Measurements from ENCODE around the gene QKI.
"Not testable (repeated sequence)": the region's sequence is repeated elsewhere in the genome, so short reads cannot be mapped to it uniquely, and the experiment has no call there.

The QKI gene
- 67.5 to 104 reads per million in 2 donors for total RNA-seq

- DNase-seq, result peak; percentile 67 to 92 (median 75)
Observed at GRCh38 chr6:163414117-163414945, at the start of gene QKI. TSS of gene QKI (plus strand) at chr6:163414718. CDS start at chr6:163415194, 476 bp downstream.

DNA sequence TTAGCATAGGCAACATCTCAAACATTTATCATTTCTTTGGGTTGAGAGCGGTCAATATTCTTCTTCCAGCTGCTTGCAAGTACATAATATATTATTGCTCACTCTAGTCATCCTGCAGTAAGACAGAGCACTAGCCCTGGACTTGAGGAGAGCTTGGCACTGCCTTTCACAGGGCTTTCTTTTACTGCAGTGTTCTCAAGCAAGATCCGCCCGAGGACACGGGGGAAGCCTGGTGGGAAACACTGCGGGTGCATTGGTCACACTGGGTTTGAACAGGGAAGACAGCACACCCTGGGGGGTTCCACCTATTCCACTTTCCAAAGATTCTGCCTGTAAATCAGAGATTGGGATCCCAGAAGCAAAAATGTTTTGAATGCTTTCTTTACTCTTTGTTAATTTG, 48.2 kb upstream of the QKI start:
- no peak for DNase-seq

GRCh38 chr6:163367497-163368183, 46.9 kb upstream of the QKI start:
- no peak for DNase-seq

- no peak for DNase-seq
Observed at GRCh38 chr6:163369141-163369540, 45.4 kb upstream of the QKI start.

- DNase-seq, result no peak
Observed at GRCh38 chr6:163369628-163370365, 44.7 kb upstream of the QKI start.

GRCh38 chr6:163370464-163371117, 43.9 kb upstream of the QKI start:
- no peak for DNase-seq

DNA sequence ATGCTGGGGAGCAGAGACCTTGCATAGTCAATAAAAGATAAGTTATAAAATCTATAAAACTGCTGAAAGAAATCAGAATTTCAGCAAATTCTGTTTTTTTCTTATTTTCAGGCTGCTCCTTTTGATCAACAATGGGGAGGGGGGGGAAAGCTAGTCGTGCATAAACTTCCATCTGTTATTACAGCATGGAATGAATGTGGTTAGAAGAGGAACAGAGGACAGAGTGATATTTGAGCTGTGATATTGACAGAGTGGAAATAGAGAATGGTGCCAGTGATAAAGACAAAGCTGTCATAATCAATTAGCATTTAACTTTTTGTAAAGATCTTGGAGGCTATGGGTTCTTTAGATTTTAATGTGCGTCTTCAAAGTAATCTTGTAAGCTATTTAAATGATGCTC, 43.4 kb upstream of the QKI start:
- no peak for DNase-seq

DNA sequence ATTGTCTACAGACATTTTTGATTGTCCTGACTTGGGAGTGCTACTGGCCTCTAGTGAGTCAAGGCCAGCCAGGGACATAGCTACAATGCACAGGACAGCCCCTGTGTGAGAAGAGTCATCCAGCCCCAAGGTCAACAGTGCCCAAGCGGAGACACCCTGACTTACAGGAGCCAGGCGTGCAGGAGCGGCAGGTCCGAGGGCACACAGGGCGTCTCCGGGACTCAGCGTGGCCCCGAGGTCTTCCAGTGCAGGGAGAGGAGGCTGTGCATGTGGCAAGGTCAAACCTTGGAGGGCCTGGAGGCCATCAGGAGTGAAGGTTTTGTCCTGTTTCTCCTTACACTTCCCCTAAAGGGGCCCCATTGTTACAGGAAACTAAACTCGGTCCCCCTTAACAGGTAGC, 41.3 kb upstream of the QKI start:
- no peak for DNase-seq

- no peak for DNase-seq
Observed at GRCh38 chr6:163375361-163375760, 39.2 kb upstream of the QKI start.

DNA sequence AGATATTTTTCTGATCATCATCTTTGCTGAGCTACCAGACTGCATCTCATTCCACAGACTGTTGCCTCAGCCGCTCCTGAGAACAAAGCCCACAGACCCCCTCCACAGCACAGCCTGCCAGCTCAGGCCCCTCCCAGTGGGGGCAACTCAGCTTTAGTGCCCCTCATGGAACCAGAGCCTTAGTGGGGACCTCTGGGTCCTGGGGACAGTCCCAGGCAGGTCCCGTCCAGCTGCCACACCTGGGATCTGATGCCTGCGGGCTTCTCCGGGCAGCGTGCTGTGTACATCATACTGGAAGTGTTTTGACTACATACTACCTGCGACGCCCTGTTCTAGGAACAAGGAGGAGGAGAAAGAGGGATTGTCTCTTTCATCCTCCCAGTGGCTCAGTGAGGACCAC, 38.3 kb upstream of the QKI start:
- DNase-seq, result no peak

DNA sequence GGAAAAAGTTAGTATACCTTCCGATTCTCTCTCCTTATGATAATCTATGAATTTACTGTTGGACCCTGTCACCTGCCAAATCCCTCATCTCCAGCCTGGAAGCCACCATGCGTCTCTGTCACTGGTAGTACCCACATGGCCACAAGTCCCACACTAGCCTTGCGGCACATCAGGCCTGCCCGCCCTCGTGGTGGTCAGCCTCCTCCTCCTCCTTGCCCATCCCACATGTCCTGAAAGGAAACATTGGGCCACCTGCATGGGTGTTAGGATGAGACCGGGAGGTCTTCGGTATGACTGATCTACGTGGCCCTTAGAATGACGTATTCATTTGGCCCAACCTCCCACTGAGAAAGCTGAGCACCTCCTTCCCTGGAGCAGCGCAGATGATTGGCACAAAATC, 37.0 kb upstream of the QKI start:
- DNase-seq, result no peak

DNA sequence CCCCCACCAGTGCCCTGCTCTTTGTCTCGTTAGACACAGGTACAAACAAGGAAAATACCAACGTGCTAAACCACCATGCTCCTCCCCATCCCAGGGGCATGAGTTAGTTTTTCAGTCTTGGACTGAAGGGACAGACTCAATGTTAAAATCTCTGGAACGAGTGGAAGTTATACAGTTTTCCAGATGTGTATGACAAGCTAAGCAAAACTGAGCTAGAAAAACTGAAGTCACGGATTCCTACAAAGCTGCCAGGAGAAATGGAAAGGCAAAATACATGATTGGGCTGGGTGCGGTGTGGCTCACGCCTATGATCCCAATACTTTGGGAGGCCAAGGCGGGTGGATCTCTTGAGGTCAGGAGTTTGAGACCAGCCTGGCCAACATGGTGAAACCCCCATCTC, 34.3 kb upstream of the QKI start:
- no peak for DNase-seq

DNA sequence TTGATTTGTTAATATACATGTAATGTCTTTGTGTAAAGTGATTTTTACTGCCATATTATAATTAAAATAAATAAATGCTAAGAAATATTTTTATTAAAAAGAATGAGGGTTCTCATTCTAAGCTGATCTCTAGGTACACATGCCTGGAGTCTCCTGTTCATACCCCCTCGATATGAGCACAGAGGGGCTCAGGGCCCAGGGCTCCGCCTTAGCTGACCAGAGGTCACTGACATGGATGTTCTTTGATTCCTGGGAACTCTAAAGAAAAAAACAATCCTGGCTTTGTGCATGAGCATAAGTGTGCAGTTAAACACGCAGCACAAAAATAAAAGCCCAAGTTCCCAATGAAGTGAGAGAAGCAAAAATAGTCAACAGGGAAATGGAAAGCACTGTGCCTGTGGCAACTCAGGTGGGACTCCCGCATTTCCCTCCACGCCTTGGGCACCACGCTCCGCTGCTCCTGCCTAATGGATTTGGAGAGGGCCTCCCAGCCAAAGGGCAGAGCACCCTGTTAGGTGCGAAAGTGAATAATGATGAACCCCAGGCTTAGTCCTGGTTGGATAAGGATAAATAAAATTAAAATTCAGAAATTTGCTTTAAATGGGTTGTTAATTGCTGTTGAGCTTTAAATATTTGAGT, 33.3 kb upstream of the QKI start:
- no peak for DNase-seq

DNA sequence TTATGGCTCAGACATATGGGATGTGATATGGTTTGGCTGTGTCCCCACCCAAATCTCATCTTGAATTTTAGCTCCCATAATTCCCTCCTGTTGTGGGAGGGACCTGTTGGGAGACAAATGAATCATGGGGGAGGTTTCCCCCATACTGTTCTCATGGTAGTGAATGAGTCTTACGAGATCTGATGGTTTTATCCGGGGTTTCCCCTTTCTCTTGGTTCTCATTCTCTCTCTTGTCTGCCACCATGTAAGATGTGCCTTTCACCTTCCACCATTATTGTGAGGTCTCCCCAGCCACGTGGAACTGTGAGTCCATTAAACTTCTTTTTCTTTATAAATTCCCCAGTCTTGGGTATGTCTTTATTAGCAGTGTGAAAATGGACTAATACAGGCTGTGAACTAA, 31.1 kb upstream of the QKI start:
- DNase-seq, result not testable (repeated sequence)

DNA sequence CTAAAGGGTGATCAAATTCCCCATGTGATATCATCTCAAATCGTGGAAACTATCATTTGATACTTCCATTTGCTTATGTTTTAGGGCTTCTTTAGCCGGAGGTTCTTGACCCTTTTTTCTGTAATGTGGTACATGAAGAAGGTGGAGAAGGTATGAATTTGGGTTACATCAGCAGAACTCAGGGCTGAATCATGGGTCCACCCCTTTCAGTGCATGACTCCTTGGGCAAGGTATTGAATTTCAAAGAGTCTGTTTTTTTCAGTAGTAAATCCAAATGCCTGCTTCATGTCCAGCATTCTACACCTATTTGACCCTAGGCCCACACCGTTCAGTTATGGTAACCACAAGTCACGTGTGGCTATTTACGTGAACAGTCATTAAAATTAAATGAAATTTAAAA, 30.6 kb upstream of the QKI start:
- no peak for DNase-seq

GRCh38 chr6:163384510-163384909, 30.0 kb upstream of the QKI start:
- no peak for DNase-seq

GRCh38 chr6:163385503-163385902, 29.0 kb upstream of the QKI start:
- not testable (repeated sequence) for DNase-seq

- no peak for DNase-seq
Observed at GRCh38 chr6:163386329-163386908, 28.1 kb upstream of the QKI start.

GRCh38 chr6:163387317-163387716, 27.2 kb upstream of the QKI start:
- no peak for DNase-seq

DNA sequence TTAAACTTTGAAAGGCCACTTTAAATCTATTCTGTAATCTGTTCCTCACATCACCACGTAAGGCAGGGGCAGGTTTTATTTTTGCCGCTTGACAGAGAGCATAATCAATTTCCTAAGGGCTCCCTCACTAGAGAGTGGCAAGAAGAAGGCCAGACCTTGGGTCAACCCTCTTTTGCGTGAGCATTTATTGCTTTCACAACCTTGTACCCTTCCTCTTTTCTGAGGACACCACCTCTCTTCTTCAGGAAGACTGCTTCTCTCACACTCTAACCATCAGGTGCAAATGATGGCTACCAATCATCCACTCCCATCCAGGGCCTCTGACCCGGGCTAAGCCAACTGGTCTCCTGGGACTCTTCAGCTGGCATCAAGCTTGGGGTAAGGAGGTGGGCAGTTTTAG, 25.2 kb upstream of the QKI start:
- no peak for DNase-seq

- no peak for DNase-seq
Observed at GRCh38 chr6:163390770-163391169, 23.7 kb upstream of the QKI start.

DNA sequence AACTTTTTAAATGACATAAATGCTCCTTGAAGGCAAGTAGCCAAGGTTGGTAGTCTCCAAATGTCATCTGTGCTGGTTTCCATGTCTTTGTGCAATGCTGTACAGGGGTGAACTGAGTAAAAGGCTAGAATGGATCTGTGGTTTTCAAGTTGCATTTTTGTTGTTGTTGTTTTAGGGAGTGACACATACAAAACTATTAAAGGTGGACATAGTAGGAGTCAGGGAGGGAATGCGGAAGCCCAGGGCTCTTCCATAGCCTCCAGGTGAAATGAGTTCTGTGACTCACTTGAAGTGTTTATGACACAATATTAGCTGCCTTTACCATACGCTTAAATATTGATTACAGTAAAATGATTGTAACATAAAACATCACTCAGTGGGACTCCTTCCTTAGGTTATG, 22.5 kb upstream of the QKI start:
- DNase-seq, result no peak

Data from T-helper 2 cell (primary cell).